ENCODE results near the gene NCOA3. TPM values are rescaled to one million over a fixed set of nuclear protein-coding genes. Genes with fewer than 3 reads are reported as not detected.
"Not testable (repeated sequence)": the region's sequence is repeated elsewhere in the genome, so short reads cannot be mapped to it uniquely, and the experiment has no call there.

Gene NCOA3
- total RNA-seq, 1 donor: 72.8 TPM

DNA sequence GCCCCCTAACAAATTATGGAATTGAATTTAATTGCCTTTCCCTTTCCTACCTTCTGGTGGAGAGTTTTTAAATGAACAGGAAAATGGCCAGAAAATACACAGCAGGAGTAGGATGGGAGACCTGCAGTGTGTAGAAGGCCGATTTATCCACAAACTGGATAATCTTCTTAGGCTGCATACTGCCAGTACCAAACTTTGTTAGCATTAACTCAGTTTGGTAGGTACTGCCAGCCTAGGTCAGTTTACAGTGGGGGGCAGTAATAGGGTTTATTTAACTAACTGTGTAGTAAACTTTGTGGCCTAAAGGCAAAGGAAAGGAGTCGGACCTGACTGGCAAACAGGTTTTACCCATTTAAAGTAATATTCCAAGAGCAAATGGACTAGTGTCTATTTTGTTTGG, 4.6 kb downstream of the NCOA3 start:
- Histone ChIP-seq H3K4me1 (ENCODE audit: insufficient read depth, low read length) (peaks cover 50% of the 10 kb centered on the region), H3K4me3 (ENCODE audit: low read length) (no peak overlapping the region)

DNA sequence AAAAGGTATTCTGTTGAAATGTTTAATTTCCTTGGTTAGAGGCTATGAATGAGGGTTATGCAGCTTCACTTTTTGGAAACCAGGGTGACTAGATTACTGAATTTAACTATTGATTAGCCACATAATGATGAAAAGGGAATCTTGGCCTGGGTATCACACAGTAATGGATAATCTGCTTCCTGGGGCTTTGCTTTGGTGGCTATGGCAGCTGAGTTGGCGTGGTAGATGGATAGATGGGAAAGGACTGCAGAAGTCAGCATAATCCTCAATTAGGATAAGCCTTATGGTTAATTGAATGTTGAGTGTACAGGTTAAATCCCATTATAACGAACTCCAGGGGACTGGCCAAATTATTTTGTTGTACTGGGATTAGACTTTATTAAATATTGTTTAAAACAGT, 5.2 kb downstream of the NCOA3 start:
- H3K27me3 ChIP-seq (ENCODE audit: insufficient read depth, low read length): no peaks in the 10 kb centered on the region
- H3K9me3 ChIP-seq (ENCODE audit: low read depth, low read length): no peaks in the 10 kb centered on the region
- H3K4me1 ChIP-seq (ENCODE audit: insufficient read depth, low read length): peaks cover 48% of the 10 kb centered on the region
- H3K4me3 ChIP-seq (ENCODE audit: low read length): no peak overlapping the region

More for the DNA sequence above, 4.6 kb downstream of the NCOA3 start:
- H3K9me3 ChIP-seq (ENCODE audit: low read depth, low read length): no peaks in the 10 kb centered on the region
- H3K27me3 ChIP-seq (ENCODE audit: insufficient read depth, low read length): no peaks in the 10 kb centered on the region

DNA sequence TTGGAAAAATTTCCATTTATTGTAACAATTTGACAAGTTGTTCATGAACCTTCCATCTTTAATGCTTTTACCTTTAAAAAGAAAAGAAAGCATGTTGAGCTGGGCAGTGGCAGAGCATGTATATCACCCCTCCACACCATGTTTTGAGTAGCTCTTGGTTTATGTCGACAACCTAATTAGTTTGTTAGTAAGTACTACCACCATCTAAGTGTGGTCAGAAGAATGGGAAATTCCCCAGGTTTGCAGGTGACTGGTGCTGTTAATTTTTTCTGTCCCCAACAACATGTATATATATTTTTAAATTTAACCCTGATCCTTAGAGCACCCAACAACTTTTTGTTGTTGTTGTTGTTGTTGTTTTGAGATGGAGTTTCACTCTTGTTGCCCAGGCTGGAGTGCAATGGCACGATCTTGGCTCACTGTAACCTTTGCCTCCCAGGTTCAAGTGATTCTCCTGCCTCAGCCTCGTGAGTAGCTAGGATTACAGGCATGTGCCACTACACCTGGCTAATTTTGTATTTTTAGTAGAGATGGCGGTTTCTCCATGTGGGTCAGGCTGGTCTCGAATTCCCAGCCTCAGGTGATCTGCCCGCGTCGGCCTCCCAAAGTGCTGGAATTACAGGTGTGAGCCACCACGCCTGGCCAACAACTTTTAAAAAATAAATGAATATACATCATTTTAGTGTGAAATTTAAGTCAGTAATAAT, 5.7 kb downstream of the NCOA3 start:
- H3K4me1 ChIP-seq (ENCODE audit: insufficient read depth, low read length): peaks cover 48% of the 10 kb centered on the region
- H3K9me3 ChIP-seq (ENCODE audit: low read depth, low read length); H3K27me3 ChIP-seq (ENCODE audit: insufficient read depth, low read length); H3K4me3 ChIP-seq (ENCODE audit: low read length): not testable (repeated sequence)

DNA sequence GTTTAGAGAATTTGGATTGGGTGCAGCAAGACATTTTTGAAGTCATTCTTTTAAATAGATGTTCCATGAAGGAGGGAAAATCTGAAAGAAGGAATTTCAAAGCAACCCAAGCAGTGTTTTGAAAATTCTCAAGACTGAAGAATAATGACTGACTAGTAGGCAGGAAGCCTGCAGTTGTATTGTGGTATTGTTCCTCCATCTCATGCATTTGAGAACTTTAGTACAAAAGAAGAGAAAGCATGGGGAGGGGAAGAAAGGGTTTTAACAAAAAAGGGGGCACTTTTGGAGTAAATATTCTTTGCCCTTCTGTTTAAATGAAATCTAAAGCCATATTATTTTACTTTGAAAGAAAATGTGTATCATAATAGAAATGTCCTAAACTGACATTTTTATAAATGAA, 6.6 kb downstream of the NCOA3 start:
- Histone ChIP-seq H3K4me1 (ENCODE audit: insufficient read depth, low read length) (peaks cover 51% of the 10 kb centered on the region), H3K9me3 (ENCODE audit: low read depth, low read length) (no peaks in the 10 kb centered on the region), H3K4me3 (ENCODE audit: low read length) (no peak overlapping the region), H3K27me3 (ENCODE audit: insufficient read depth, low read length) (no peaks in the 10 kb centered on the region)

- Histone ChIP-seq H3K9me3 (ENCODE audit: low read depth, low read length) (no peaks in the 10 kb centered on the region), H3K4me3 (ENCODE audit: low read length) (no peak overlapping the region), H3K4me1 (ENCODE audit: insufficient read depth, low read length) (peaks cover 46% of the 10 kb centered on the region), H3K27me3 (ENCODE audit: insufficient read depth, low read length) (no peaks in the 10 kb centered on the region)
Observed at GRCh38 chr20:47509104-47509661, 7.5 kb downstream of the NCOA3 start.

DNA sequence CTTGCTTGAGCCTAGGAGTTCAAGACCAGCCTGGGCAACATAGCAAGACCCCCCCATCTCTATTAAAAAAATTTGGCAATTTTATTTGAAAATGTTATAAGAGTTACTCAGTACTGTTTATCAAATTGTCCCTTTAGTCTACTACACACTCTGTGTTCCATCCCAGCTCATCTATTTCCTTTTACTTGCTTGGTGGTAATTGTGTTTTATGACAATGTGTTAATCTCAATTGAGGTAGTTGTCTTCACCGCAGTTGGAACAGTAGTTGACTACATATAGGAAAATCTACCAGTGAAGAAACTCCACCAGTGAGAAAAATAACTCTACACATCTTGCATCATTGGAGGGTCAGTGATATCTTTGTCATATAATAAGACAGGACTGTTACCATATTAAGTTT, 8.0 kb downstream of the NCOA3 start:
- H3K27me3 ChIP-seq (ENCODE audit: insufficient read depth, low read length): no peaks in the 10 kb centered on the region
- no peak overlapping the region for H3K4me3 ChIP-seq (ENCODE audit: low read length)
- no peaks in the 10 kb centered on the region for H3K9me3 ChIP-seq (ENCODE audit: low read depth, low read length)
- peaks cover 46% of the 10 kb centered on the region for H3K4me1 ChIP-seq (ENCODE audit: insufficient read depth, low read length)

DNA sequence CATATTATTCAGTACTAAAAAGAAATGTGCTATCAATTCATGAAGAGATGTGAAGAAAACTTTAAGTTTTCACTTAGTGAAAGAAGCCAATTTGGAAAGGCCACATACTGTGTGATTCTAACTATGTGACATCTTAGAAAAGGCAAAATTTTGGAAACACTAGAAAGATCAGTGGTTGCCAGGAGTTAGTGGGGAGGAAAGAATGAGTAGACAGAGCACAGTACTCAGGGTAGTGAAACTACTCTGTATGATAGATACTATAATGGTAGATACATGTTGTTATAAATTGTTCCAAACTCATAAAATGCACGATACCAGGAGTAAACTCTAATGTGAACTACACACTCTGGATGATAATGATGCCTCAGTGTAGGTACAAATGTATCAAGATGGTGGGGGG, 14.2 kb downstream of the NCOA3 start:
- Histone ChIP-seq H3K27me3 (ENCODE audit: insufficient read depth, low read length) (no peaks in the 10 kb centered on the region), H3K4me3 (ENCODE audit: low read length) (no peak overlapping the region), H3K4me1 (ENCODE audit: insufficient read depth, low read length) (peaks cover 20% of the 10 kb centered on the region), H3K9me3 (ENCODE audit: low read depth, low read length) (peaks cover 6% of the 10 kb centered on the region)

GRCh38 chr20:47521059-47521808, 19.5 kb downstream of the NCOA3 start:
- Histone ChIP-seq H3K4me3 (ENCODE audit: low read length) (no peak overlapping the region), H3K27me3 (ENCODE audit: insufficient read depth, low read length) (no peaks in the 10 kb centered on the region), H3K4me1 (ENCODE audit: insufficient read depth, low read length) (peaks cover 13% of the 10 kb centered on the region), H3K9me3 (ENCODE audit: low read depth, low read length) (peaks cover 16% of the 10 kb centered on the region)

GRCh38 chr20:47524015-47524784, 22.5 kb downstream of the NCOA3 start:
- Histone ChIP-seq H3K4me1 (ENCODE audit: insufficient read depth, low read length) (peaks cover 13% of the 10 kb centered on the region), H3K27me3 (ENCODE audit: insufficient read depth, low read length) (no peaks in the 10 kb centered on the region), H3K9me3 (ENCODE audit: low read depth, low read length) (peaks cover 16% of the 10 kb centered on the region), H3K4me3 (ENCODE audit: low read length) (no peak overlapping the region)

DNA sequence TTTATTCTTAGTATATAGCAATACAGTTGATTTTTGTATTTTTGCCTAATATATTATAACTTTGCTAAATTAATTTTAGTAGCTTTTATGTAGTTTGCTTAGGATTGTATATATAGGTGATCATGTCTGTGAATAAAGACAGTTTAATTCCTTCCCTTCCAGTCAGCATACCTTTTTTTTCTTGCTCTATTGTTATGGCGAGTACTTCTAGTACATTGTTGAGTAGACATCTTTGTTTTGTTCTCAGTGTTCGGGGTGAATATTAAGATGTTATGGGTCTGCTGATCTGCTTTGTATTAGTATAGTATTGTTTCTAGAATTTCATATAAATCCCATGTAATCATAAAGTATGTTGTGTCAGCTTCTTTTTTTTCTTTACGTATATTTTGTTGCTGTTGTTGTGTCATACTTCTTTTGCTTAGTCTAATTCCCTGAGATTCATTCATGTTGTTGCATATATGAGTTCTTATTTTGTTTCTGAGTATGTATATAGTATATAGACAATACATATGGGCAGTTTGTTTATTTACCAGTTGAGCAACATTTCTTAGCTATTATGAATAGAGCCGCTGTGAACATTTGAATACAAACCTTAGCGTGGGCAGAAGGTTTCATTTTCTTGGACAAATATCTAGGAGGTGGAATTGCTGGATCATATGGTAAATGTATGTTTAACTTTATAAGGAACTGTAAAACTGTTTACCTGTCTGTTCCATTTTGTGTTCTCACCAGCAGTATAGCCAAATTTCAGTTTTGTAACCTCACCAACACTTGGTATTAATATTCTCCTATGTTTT, 25.5 kb downstream of the NCOA3 start:
- no peak overlapping the region for H3K4me3 ChIP-seq (ENCODE audit: low read length)
- no peaks in the 10 kb centered on the region for H3K27me3 ChIP-seq (ENCODE audit: insufficient read depth, low read length)
- peaks cover 33% of the 10 kb centered on the region for H3K4me1 ChIP-seq (ENCODE audit: insufficient read depth, low read length)
- no peaks in the 10 kb centered on the region for H3K9me3 ChIP-seq (ENCODE audit: low read depth, low read length)

DNA sequence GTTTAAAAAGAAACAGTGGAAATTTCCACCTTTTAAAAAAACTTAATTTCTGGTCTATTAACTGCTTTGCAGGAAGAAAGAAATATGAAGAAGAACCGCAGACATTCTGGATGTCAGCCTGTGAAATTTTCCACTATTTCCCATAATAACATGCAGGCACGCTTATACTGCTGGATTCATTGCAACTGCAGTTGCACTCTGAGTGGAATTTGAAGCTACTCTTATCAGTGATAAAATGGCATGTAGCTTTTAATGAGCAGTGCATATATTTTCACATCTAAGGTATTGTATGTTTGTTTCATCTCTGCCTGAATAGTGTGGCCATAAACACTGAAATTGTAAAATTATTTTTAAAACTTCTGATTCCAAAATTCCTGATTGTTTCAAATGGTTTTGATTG, 28.2 kb downstream of the NCOA3 start:
- no peaks in the 10 kb centered on the region for H3K27me3 ChIP-seq (ENCODE audit: insufficient read depth, low read length)
- no peak overlapping the region for H3K4me3 ChIP-seq (ENCODE audit: low read length)
- H3K9me3 ChIP-seq (ENCODE audit: low read depth, low read length): no peaks in the 10 kb centered on the region
- H3K4me1 ChIP-seq (ENCODE audit: insufficient read depth, low read length): peaks cover 29% of the 10 kb centered on the region

DNA sequence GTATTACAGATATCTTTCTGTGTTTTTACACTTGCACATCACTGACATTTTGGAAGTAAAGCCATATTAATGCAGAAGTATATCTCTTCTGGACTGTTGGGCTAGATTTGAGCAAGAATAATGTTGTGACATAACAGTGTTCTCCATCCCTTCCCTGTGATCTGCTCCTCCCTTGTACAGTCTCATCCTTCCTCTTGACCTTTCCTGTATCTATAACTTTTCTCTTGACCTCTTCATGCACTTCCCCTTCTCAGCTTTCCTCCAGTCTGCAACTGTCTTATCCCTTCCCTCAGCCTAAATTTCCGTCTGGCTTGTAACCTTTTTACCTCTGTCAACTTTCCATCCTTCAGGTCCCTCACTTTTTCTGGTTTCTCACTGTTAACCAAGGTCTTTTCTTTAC, 29.8 kb downstream of the NCOA3 start:
- Histone ChIP-seq H3K4me3 (ENCODE audit: low read length) (no peak overlapping the region), H3K4me1 (ENCODE audit: insufficient read depth, low read length) (peaks cover 29% of the 10 kb centered on the region), H3K27me3 (ENCODE audit: insufficient read depth, low read length) (no peaks in the 10 kb centered on the region), H3K9me3 (ENCODE audit: low read depth, low read length) (no peaks in the 10 kb centered on the region)

- H3K9me3 ChIP-seq (ENCODE audit: low read depth, low read length): no peaks in the 10 kb centered on the region
- no peak overlapping the region for H3K4me3 ChIP-seq (ENCODE audit: low read length)
- no peaks in the 10 kb centered on the region for H3K27me3 ChIP-seq (ENCODE audit: insufficient read depth, low read length)
- peaks cover 29% of the 10 kb centered on the region for H3K4me1 ChIP-seq (ENCODE audit: insufficient read depth, low read length)
Observed at GRCh38 chr20:47532002-47532401, 30.3 kb downstream of the NCOA3 start.

DNA sequence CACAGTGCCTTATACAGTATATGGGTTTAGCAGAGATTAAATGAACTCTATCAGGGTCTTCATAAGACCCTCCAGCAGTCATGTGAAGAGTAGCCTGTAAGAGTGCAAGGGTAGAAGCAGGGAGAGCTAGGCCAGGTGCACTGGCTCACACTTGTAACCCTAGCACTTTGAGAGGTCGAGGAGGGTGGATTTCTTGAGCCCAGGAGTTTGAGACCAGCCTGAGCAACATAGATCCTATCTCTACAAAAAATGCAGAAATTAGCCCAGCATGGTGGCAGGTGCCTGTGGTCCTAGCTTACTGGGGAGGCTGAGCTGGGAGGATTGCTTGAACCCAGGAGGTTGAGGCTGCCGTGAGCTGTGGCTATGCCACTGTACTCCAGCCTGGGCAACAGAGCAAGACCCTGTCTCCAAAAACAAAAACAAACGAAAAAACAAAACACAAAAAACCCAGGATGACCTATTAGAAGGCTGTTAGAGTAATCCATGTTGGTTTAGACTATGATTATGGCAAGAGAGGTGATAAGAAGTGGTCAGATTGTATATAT, 31.9 kb downstream of the NCOA3 start:
- Histone ChIP-seq H3K9me3 (ENCODE audit: low read depth, low read length) (no peaks in the 10 kb centered on the region), H3K4me3 (ENCODE audit: low read length) (no peak overlapping the region), H3K4me1 (ENCODE audit: insufficient read depth, low read length) (peaks cover 29% of the 10 kb centered on the region), H3K27me3 (ENCODE audit: insufficient read depth, low read length) (no peaks in the 10 kb centered on the region)

All from mononuclear cell (primary cell).